ENCODE results near the gene GJC2. TPM values are rescaled to one million over a fixed set of nuclear protein-coding genes. Genes with fewer than 3 reads are reported as not detected.

Gene GJC2
- total RNA-seq, 1 experiment from 2014 or later: 1.6 TPM

DNA sequence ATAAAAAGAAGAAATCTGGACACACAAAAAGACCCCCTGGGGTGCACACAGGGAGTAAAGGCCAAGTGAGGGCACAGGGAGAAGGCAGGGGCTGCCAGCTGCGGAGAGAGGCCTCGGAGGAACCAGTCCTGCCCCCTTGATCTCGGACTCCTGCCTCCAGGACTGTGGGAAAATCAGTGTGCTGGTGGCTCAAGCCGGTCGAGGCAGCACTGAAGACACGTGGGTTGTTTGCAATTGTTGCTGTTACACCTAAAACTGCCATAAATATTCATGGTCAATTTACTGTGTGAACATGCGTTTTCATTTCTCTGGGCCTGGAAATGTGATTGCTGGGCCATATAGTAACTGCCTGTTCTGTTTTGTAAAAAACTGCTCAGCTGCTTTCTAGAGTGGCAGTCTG, 34.4 kb downstream of the GJC2 start:
- Mint-ChIP-seq H3K4me3 (no peak overlapping the region), H3K27me3 (ENCODE audit: low read depth) (peaks cover 7% of the 10 kb centered on the region), H3K4me1 (no peaks in the 10 kb centered on the region)

More for the DNA sequence above, 34.4 kb downstream of the GJC2 start:
- no peak overlapping the region for H4K91ac ChIP-seq (ENCODE audit: insufficient read length, low read depth, low read length)
- 0 out of 7 replicates have a peak overlapping the region, but pooled peaks of 1 of the 3 experiments have one; percentile 18 for H3K27ac Mint-ChIP-seq
- no peaks in the 10 kb centered on the region for H3K9me3 ChIP-seq (ENCODE audit: control insufficient read depth, low read depth, low read length)
- no peak overlapping the region for H3K18ac ChIP-seq (ENCODE audit: insufficient read length, low read depth, low read length)
- H4K5ac ChIP-seq (ENCODE audit: insufficient read length, low read depth, low read length): no peak overlapping the region
- H2AFZ ChIP-seq (ENCODE audit: low read length): no peak overlapping the region
- H2BK20ac ChIP-seq (ENCODE audit: low read depth, low read length, poor library complexity, severe bottlenecking): no peak overlapping the region
- TF ChIP-seq, protein P1, sequence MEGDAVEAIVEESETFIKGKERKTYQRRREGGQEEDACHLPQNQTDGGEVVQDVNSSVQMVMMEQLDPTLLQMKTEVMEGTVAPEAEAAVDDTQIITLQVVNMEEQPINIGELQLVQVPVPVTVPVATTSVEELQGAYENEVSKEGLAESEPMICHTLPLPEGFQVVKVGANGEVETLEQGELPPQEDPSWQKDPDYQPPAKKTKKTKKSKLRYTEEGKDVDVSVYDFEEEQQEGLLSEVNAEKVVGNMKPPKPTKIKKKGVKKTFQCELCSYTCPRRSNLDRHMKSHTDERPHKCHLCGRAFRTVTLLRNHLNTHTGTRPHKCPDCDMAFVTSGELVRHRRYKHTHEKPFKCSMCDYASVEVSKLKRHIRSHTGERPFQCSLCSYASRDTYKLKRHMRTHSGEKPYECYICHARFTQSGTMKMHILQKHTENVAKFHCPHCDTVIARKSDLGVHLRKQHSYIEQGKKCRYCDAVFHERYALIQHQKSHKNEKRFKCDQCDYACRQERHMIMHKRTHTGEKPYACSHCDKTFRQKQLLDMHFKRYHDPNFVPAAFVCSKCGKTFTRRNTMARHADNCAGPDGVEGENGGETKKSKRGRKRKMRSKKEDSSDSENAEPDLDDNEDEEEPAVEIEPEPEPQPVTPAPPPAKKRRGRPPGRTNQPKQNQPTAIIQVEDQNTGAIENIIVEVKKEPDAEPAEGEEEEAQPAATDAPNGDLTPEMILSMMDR (conservative IDR thresholded peaks at IDR 0.05): no peak
- H3K9me3 Mint-ChIP-seq: no peaks in the 10 kb centered on the region
- H3K36me3 Mint-ChIP-seq (ENCODE audit: insufficient read depth in 1 of 3, low read depth in 3 of 3): no peaks in the 10 kb centered on the region
- no peak overlapping the region for H3K27ac ChIP-seq (ENCODE audit: insufficient read length, low read depth, low read length)
- H4K20me1 ChIP-seq (ENCODE audit: control insufficient read depth, insufficient read depth, insufficient read length): no peaks in the 10 kb centered on the region
- no peak overlapping the region for H3K9ac ChIP-seq (ENCODE audit: extremely low read depth, insufficient read length, low read length)
- H3K79me2 ChIP-seq (ENCODE audit: insufficient read depth, low read length): no peaks in the 10 kb centered on the region
- no CpG with 5 or more reads among the region's 7 CpGs for WGBS (ENCODE audit: extremely low coverage, insufficient read length, low lambda C conversion rate)
- H3K14ac ChIP-seq (ENCODE audit: insufficient read depth, low read length): no peak overlapping the region
- H3K4me2 ChIP-seq (ENCODE audit: insufficient read depth, insufficient read length, low read length): no peak overlapping the region
- no peak overlapping the region for H2BK120ac ChIP-seq (ENCODE audit: low read depth, low read length, poor library complexity, severe bottlenecking)
- no peak for DNase-seq
- no peak overlapping the region for H3K23ac ChIP-seq (ENCODE audit: insufficient read length, low read depth, low read length)
- H3K27me3 ChIP-seq (ENCODE audit: insufficient read depth, low read length): no peaks in the 10 kb centered on the region
- no peak overlapping the region for H3T11ph ChIP-seq (ENCODE audit: low read length)
- H3K4me1 ChIP-seq (ENCODE audit: insufficient read depth, low read length): no peaks in the 10 kb centered on the region
- no peaks in the 10 kb centered on the region for H3K79me1 ChIP-seq (ENCODE audit: insufficient read depth, low read depth, low read length, poor library complexity, severe bottlenecking)
- H3K4ac ChIP-seq (ENCODE audit: low read depth, low read length): no peak overlapping the region
- no peaks in the 10 kb centered on the region for H3K23me2 ChIP-seq (ENCODE audit: insufficient read length, low read depth, low read length, poor library complexity, severe bottlenecking)
- no peak overlapping the region for H2BK15ac ChIP-seq (ENCODE audit: low read depth, low read length)
- no peak overlapping the region for H4K8ac ChIP-seq (replicated peaks; ENCODE audit: insufficient read length, low read depth, low read length)
- no peak overlapping the region for H2BK5ac ChIP-seq (ENCODE audit: insufficient read length, low read length)
- no peak overlapping the region for H2BK12ac ChIP-seq (ENCODE audit: insufficient read length, low read depth, low read length)
- H3K56ac ChIP-seq (ENCODE audit: insufficient read length, low read depth, low read length): no peak overlapping the region
- H2AK5ac ChIP-seq (ENCODE audit: insufficient read length, low read length): no peak overlapping the region

Data from H9 (cell line).